Measurements from ENCODE around the gene FLOT1. TPM values are rescaled to one million over a fixed set of nuclear protein-coding genes. Genes with fewer than 3 reads are reported as not detected.

Gene FLOT1
- total and polyA plus RNA-seq, 9 of the 15 experiments (the other 6 are each of a cell fraction or from before 2014, with no cell fraction given), result 11.7 to 149 (median 118) TPM

GRCh38 chr6:30690403-30691207 is 51.9 kb downstream of the FLOT1 start, which contains the start of gene NRM (continued):
- TF ChIP-seq ZNF79 (CRISPR knock-in tag; IDR thresholded peaks at IDR 0.05; ENCODE audit: low read depth), result no peak
- no peak for TF ChIP-seq STAT5B (CRISPR knock-in tag; IDR thresholded peaks at IDR 0.05)
- TF ChIP-seq ZNF583 (CRISPR knock-in tag; IDR thresholded peaks at IDR 0.05), result no peak
- no peak for TF ChIP-seq CTCF (IDR thresholded peaks at IDR 0.05 in 2 of 3, conservative IDR thresholded peaks at IDR 0.05 in 1 of 3; ENCODE audit: insufficient read depth in 2 of 3, low read depth in 1 of 3, low read length in 3 of 3)
- TF ChIP-seq PML (IDR thresholded peaks at IDR 0.05; ENCODE audit: low read length), result 0 out of 2 replicates have a peak, but pooled peaks have one; percentile 24
- peak in 1 of 2 experiments; percentile 25; a peak in 1 of 4 replicates for TF ChIP-seq SRF (CRISPR knock-in tag; IDR thresholded peaks at IDR 0.05)
- TF ChIP-seq ZNF444 (CRISPR knock-in tag; IDR thresholded peaks at IDR 0.05), result no peak
- TF ChIP-seq E4F1 (CRISPR knock-in tag; IDR thresholded peaks at IDR 0.05; ENCODE audit: borderline replicate concordance), result no peak
- peak; percentile 53 for TF ChIP-seq ZFX (CRISPR knock-in tag; IDR thresholded peaks at IDR 0.05)
- TF ChIP-seq ZBTB34 (CRISPR knock-in tag; IDR thresholded peaks at IDR 0.05), result no peak
- TF ChIP-seq KAT8 (IDR thresholded peaks at IDR 0.05; ENCODE audit: low read depth), result no peak
- peak; percentile 52 for TF ChIP-seq RBBP5 (IDR thresholded peaks at IDR 0.05; ENCODE audit: borderline replicate concordance, insufficient read depth, low read length, poor library complexity, severe bottlenecking)
- no peak for TF ChIP-seq USF2 (CRISPR knock-in tag; IDR thresholded peaks at IDR 0.05)
- TF ChIP-seq C11orf30 (IDR thresholded peaks at IDR 0.05; ENCODE audit: low read depth), result no peak
- TF ChIP-seq, protein P1, sequence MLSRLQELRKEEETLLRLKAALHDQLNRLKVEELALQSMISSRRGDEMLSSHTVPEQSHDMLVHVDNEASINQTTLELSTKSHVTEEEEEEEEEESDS (CRISPR knock-in tag; IDR thresholded peaks at IDR 0.05), result no peak
- TF ChIP-seq MYNN (IDR thresholded peaks at IDR 0.05), result no peak
- no peak for TF ChIP-seq MYNN (CRISPR knock-in tag; IDR thresholded peaks at IDR 0.05)
- no peak for TF ChIP-seq SRSF9 (IDR thresholded peaks at IDR 0.05; ENCODE audit: borderline replicate concordance, low read depth, low read length)
- TF ChIP-seq E2F1 (CRISPR knock-in tag; IDR thresholded peaks at IDR 0.05), result no peak
- no peak for TF ChIP-seq SMAD4 (CRISPR knock-in tag; conservative IDR thresholded peaks at IDR 0.05)
